ENCODE results near the gene IPCEF1.

GRCh38 chr6:154234019-154234772, 122.4 kb downstream of the IPCEF1 start:
- TF ChIP-seq SNAI2 (CRISPR knock-in tag; IDR thresholded peaks at IDR 0.05) (no peak), ZFP3 (CRISPR knock-in tag; IDR thresholded peaks at IDR 0.05) (no peak), TOX (CRISPR knock-in tag; IDR thresholded peaks at IDR 0.05; ENCODE audit: borderline replicate concordance) (no peak)
